ENCODE measurements around the gene COG5.

GRCh38 chr7:107446531-107446930, 117.2 kb downstream of the COG5 start:
- TF ChIP-seq, protein P1, sequence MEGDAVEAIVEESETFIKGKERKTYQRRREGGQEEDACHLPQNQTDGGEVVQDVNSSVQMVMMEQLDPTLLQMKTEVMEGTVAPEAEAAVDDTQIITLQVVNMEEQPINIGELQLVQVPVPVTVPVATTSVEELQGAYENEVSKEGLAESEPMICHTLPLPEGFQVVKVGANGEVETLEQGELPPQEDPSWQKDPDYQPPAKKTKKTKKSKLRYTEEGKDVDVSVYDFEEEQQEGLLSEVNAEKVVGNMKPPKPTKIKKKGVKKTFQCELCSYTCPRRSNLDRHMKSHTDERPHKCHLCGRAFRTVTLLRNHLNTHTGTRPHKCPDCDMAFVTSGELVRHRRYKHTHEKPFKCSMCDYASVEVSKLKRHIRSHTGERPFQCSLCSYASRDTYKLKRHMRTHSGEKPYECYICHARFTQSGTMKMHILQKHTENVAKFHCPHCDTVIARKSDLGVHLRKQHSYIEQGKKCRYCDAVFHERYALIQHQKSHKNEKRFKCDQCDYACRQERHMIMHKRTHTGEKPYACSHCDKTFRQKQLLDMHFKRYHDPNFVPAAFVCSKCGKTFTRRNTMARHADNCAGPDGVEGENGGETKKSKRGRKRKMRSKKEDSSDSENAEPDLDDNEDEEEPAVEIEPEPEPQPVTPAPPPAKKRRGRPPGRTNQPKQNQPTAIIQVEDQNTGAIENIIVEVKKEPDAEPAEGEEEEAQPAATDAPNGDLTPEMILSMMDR (IDR thresholded peaks at IDR 0.05) = no peak
- TF ChIP-seq POLR2A (IDR thresholded peaks at IDR 0.05) = no peak

All from adrenal gland (tissue), 5 donors.